GM19455 (cell line): ENCODE data around the gene LY6G5B.

ENCODE experiments used
- ATAC-seq: cut with Tn5 transposase; IDR thresholded peaks from one replicate; pipeline ENCODE4 v1.9.1; 2021; ENCODE audit not compliant: unreplicated experiment

The LY6G5B gene

DNA sequence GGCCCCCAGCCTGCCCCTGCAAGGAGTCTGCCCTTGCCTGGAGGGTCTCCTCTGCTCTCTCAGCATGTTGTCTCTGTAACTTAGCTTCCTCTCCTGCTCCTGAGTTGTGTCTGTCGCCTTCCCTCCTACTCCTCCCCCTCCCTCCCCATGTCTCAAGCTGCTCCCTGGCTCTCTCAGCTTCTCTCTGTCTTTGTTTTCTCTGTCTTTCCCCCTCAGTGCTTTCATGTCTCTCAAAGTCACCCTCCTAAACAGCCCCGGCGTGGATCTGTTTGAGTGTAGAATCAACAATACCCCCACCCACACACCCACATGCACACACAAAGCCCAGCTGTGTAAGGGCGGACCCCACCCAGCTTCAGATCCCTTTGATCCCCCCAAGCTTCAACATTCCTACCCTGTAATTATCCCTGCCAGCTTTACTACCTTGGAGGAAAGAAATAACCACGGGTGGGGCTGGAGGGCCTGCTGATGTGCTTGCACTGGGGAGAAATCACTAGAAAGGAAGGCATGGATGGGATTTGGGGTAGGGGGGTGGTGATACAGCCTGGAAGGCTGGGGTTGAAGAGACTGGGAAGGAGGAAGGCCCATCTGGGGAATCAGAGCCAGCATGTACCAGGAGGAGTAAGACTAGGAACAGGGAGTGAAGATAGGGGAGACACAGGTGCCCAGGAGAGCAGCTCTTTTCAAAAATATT lies 44.4 kb downstream of the LY6G5B start:
- ATAC-seq, result no peak

DNA sequence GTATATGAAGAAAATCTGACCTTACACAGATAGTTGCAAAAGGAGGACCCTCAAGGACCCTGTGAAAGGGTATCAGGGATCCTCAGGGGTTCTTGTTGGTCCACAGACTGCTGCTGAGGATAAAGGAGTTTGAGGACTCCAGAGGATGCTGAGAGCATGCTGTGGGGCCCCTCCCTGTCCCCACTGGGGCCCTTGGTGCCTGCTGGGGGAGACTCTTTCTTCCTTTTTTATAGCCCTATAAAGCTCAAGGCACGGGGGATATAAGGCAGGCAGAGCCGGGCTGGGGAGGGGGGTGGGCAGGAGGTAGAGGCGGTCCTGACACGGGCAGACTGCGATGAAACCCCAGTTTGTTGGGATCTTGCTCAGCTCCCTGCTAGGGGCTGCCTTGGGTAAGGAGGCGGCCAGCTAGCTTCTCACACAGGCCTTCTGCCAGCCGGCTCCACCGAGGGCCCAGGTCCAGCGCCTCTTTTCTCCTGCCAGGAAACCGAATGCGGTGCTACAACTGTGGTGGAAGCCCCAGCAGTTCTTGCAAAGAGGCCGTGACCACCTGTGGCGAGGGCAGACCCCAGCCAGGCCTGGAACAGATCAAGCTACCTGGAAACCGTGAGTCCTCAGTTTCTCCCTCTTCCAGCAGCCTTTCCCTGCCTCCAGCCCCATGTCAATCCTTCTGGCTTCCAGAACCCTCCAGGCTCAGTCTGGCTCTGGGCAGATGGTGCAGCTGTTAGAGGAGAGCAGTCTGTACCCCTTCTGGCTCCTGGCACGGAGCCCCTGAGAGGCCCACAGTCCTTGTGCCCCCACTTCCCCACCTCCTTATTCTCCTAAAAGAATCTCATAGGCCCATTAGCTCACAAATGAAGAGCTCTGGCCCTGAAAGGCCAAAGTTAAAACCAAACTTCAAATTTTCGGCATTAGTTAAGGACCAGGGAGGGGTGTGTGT lies 45.5 kb downstream of the LY6G5B start, which contains the start of gene LY6G6D:
LY6G6D (plus strand) TSS at position 327 of the 937 bp plus-strand sequence; CDS start at position 335, 8 bp downstream.
- ATAC-seq, result no peak

- no peak for ATAC-seq
These were observed 47.9 kb downstream of the LY6G5B start for GRCh38 chr6:31717499-31718222.

DNA sequence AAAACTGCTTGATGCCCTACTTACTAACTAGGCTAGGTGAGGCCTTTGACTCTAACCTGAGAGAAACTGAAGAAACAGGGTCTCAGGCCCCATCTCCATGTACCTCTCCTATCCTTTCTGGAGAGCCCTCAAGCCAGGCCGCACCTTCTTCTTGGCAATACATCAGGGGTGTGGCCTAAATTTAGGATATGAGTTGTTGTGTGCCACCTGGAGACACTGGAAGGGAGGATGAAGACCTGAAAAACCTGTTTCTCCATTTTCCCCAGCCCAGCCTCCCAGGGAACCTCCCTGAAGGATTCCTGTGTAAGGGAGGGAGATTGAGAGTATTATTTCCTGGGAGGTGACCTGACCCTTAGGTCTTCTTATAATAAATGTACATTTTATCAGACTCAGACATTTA lies 48.5 kb downstream of the LY6G5B start:
- ATAC-seq, result no peak

GRCh38 chr6:31719001-31719400 lies 49.2 kb downstream of the LY6G5B start:
- ATAC-seq, result no peak

DNA sequence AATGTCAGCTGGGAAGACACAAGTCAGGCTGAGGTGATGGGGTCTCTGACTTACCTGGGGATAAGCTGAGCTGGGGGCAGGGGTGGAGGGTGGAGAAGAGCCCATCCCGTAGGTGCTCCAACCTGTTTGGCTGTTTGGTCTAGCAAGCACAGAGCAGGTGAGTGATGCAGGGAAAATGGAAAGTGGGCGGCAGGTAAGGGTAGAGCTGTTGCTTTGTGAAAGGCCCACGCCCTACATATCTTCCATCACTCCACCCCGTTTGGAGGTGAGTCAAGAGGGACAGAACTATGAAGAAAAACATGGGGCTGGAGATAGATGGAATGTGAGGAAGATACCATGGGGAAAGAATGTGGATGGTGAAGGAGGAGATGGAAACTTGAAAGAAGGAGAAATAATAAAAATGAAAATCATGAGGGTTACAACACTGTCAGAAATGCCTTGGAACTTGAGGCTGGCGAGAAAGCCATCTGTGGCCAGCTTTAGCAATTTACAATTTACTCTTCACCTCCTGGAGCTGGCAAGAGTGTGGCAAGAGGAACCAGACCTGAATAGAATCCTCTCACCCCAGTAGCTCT lies 50.5 kb downstream of the LY6G5B start:
- ATAC-seq, result no peak

- no peak for ATAC-seq
These were observed 51.7 kb downstream of the LY6G5B start, which contains the start of gene LY6G6C for GRCh38 chr6:31721351-31722020. LY6G6C (minus strand) TSS chr6:31721746; CDS start chr6:31721679, 67 bp downstream.

DNA sequence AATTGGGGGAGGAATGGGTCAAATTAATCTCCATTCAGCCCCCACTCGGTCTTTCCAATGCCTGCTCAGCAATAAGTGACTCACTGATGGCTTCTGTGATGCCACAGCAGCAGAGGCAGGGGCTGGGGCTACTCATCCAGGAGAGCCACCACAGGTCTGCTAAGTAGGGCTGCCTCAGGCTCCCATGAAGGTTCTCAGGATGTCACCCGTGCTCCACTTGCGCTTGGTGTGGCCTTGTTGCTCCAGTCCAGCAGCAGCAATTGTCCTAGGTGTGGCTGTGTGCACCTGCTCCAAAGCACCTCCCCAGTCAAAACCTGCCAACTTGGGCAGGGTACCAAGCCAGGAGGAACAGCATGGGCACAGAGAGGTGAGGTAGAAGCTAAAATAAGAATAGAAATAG lies 52.4 kb downstream of the LY6G5B start:
- no peak for ATAC-seq
